Fibroblast of lung (primary cell): Measurements from ENCODE around the gene IDNK. TPM values are rescaled to one million over a fixed set of nuclear protein-coding genes. Genes with fewer than 3 reads are reported as not detected.
"Not testable (repeated sequence)": the region's sequence is repeated elsewhere in the genome, so short reads cannot be mapped to it uniquely, and the experiment has no call there.

ENCODE experiments used
- DNase-seq, 2 donors: peaks; one replicate each; pipeline versions ENCODE4 v3.0.0 to v3.0.0-alpha.2; 2010; ENCODE audit warnings: low read depth in 2 of 2
- H2AFZ ChIP-seq: 2 replicates; pipeline ENCODE4 v1.5.1; 2012; ENCODE audit warnings: low read length, control low read depth, inconsistent platforms
- H3K27ac ChIP-seq: 2 replicates; pipeline ENCODE4 v1.5.1; 2011; ENCODE audit warnings: low read length, control low read depth; ENCODE audit not compliant: insufficient read depth
- H3K27me3 ChIP-seq: 2 replicates; pipeline ENCODE4 v1.5.1; 2011; ENCODE audit warnings: mild to moderate bottlenecking, low read length; ENCODE audit not compliant: control insufficient read depth, insufficient read depth
- H3K36me3 ChIP-seq: 2 replicates; pipeline ENCODE4 v1.5.1; 2011; ENCODE audit warnings: low read length; ENCODE audit not compliant: control insufficient read depth, insufficient read depth
- H3K4me1 ChIP-seq: 2 replicates; pipeline ENCODE4 v1.5.1; 2011; ENCODE audit warnings: low read length; ENCODE audit not compliant: control insufficient read depth, insufficient read depth; ENCODE audit errors: extremely low read depth
- H3K4me2 ChIP-seq: 2 replicates; pipeline ENCODE4 v1.5.1; 2011; ENCODE audit warnings: low read length, control low read depth; ENCODE audit not compliant: insufficient read depth; ENCODE audit errors: extremely low read depth
- H3K4me3 ChIP-seq, 4 experiments: fragments of 200-600 bp in 1 of 4; sonication (generic) in 1 of 4; replicated peaks in 1 of 4; 2 replicates each; pipeline ENCODE4 v1.5.1; 2011 to 2016; ENCODE audit warnings: low read length in 4 of 4, low read depth in 3 of 4, mild to moderate bottlenecking in 3 of 4, control low read depth in 2 of 4, inconsistent platforms in 1 of 4, mixed read lengths in 1 of 4; ENCODE audit not compliant: insufficient read depth in 1 of 4; ENCODE audit errors: control extremely low read depth in 1 of 4
- H3K79me2 ChIP-seq: 2 replicates; pipeline ENCODE4 v1.5.1; 2012; ENCODE audit warnings: mild to moderate bottlenecking, low read length, inconsistent platforms; ENCODE audit not compliant: control insufficient read depth, insufficient read depth
- H3K9ac ChIP-seq: 2 replicates; pipeline ENCODE4 v1.5.1; 2011; ENCODE audit warnings: mild to moderate bottlenecking, low read length, control low read depth; ENCODE audit not compliant: insufficient read depth
- H3K9me3 ChIP-seq: 2 replicates; pipeline ENCODE4 v1.5.1; 2012; ENCODE audit warnings: low read depth, low read length; ENCODE audit not compliant: control insufficient read depth, insufficient read depth
- H4K20me1 ChIP-seq: 2 replicates; pipeline ENCODE4 v1.5.1; 2011; ENCODE audit warnings: low read length; ENCODE audit not compliant: control insufficient read depth, insufficient read depth; ENCODE audit errors: extremely low read depth
- EZH2 ChIP-seq: IDR thresholded peaks from 2 replicates; pipeline ENCODE4 v1.5.1; 2012; ENCODE audit warnings: low read length, control low read depth, mild to moderate bottlenecking; ENCODE audit errors: missing control alignments
- polyA plus RNA-seq, 2 donors: library from polyadenylated mRNA; depleted of rRNA in 1 of 2; stranded (reverse) in 1 of 2; unstranded in 1 of 2; fragments of >200 nt; gene quantifications; 2 replicates each; pipeline ENCODE4 v1.2.1, GENCODE V29; 2011 to 2012; ENCODE audit warnings: missing spikeins in 1 of 2
- total RNA-seq: library from RNA; depleted of rRNA; stranded (reverse); fragments of >200 nt; gene quantifications from 2 replicates; pipeline ENCODE4 v1.2.1, GENCODE V29; 2014
- TF ChIP-seq, protein P1 (sequence below), 2 donors: IDR thresholded peaks in 1 of 2; conservative IDR thresholded peaks in 1 of 2; 1 replicate in 1 of 2; 2 replicates in 1 of 2; pipeline ENCODE4 v1.5.1; 2011 to 2012; ENCODE audit warnings: low read length in 2 of 2, control low read depth in 1 of 2, inconsistent platforms in 1 of 2, low read depth in 1 of 2, mild to moderate bottlenecking in 1 of 2

The IDNK gene
- total and polyA plus RNA-seq, 2 donors (not counting 1 experiment from before 2014, with no cell fraction given), result 4.5 to 7.8 TPM

DNA sequence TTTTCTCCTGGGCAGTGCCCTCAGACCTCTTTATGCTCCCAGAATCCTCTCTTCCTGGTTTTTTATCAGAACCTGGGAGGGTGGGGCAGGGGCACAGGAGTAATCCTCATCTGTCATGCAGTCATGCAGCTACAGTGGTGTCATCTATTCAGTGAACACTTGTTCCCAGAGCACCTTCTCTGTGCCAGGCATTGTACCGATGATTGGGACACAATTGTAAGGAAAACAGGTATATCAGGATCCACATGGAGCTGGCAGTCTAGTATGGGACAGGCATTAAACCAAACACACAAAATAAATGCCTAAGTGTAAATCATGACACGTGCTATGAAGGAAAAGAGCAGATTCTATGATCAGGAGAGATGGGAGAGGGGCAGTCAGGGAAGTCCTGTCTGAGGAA is 21.5 kb upstream of the IDNK start:
- TF ChIP-seq, protein P1, sequence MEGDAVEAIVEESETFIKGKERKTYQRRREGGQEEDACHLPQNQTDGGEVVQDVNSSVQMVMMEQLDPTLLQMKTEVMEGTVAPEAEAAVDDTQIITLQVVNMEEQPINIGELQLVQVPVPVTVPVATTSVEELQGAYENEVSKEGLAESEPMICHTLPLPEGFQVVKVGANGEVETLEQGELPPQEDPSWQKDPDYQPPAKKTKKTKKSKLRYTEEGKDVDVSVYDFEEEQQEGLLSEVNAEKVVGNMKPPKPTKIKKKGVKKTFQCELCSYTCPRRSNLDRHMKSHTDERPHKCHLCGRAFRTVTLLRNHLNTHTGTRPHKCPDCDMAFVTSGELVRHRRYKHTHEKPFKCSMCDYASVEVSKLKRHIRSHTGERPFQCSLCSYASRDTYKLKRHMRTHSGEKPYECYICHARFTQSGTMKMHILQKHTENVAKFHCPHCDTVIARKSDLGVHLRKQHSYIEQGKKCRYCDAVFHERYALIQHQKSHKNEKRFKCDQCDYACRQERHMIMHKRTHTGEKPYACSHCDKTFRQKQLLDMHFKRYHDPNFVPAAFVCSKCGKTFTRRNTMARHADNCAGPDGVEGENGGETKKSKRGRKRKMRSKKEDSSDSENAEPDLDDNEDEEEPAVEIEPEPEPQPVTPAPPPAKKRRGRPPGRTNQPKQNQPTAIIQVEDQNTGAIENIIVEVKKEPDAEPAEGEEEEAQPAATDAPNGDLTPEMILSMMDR (conservative IDR thresholded peaks at IDR 0.05 in 1 of 2, IDR thresholded peaks at IDR 0.05 in 1 of 2; ENCODE audit: low read depth in 1 of 2, low read length in 2 of 2), result no peak
- TF ChIP-seq EZH2, result no peak
- H3K4me2 ChIP-seq, result no peak overlapping the region
- no peaks in the 10 kb centered on the region for H3K4me1 ChIP-seq

DNA sequence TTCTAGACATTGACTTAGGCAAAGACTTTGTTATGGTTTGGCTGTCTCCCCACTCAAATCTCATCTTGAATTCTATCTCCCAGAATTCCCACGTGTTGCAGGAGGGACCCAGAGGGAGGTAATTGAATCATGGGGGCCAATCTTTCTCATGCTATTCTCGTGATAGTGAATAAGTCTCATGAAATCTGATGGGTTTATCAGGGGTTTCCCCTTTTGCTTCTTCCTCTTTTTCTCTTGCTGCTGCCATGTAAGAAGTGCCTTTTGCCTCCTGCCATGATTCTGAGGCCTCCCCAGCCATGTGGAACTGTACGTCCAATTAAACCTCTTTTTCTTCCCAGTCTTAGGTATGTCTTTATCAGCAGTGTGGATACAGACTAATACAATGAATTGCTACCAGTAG is 15.3 kb upstream of the IDNK start:
- not testable (repeated sequence) for DNase-seq, H3K36me3 ChIP-seq, H3K4me2 ChIP-seq, H3K27me3 ChIP-seq, H3K9me3 ChIP-seq, H3K4me3 ChIP-seq, H4K20me1 ChIP-seq, H3K4me1 ChIP-seq, H3K79me2 ChIP-seq, H3K27ac ChIP-seq, H2AFZ ChIP-seq, H3K9ac ChIP-seq

More for the DNA sequence above, 21.5 kb upstream of the IDNK start:
- Histone ChIP-seq H2AFZ (no peak overlapping the region), H3K27ac (no peak overlapping the region), H3K27me3 (peaks cover 3% of the 10 kb centered on the region), H3K79me2 (no peaks in the 10 kb centered on the region), H3K36me3 (no peaks in the 10 kb centered on the region), H3K9ac (no peak overlapping the region), H3K9me3 (no peaks in the 10 kb centered on the region), H4K20me1 (no peaks in the 10 kb centered on the region), H3K4me3 (no peak overlapping the region)
- no peak for DNase-seq

DNA sequence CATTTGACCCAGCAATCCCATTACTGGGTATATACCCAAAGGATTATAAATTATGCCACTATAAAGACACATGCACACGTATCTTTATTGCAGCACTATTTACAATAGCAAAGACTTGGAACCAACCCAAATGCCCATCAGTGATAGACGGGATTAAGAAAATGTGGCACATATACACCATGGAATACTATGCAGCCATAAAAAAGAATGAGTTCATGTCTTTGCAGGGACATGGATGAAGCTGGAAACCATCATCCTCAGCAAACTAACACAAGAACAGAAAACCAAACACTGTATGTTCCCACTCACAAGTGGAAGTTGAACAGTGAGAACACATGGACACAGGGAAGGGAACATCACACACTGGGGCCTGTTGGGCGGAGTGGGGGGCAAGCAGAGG is 9.6 kb upstream of the IDNK start:
- not testable (repeated sequence) for H4K20me1 ChIP-seq, H3K4me2 ChIP-seq, H3K9ac ChIP-seq, H2AFZ ChIP-seq, H3K79me2 ChIP-seq, H3K27me3 ChIP-seq, H3K36me3 ChIP-seq, H3K27ac ChIP-seq, H3K4me3 ChIP-seq, DNase-seq, H3K9me3 ChIP-seq, H3K4me1 ChIP-seq

DNA sequence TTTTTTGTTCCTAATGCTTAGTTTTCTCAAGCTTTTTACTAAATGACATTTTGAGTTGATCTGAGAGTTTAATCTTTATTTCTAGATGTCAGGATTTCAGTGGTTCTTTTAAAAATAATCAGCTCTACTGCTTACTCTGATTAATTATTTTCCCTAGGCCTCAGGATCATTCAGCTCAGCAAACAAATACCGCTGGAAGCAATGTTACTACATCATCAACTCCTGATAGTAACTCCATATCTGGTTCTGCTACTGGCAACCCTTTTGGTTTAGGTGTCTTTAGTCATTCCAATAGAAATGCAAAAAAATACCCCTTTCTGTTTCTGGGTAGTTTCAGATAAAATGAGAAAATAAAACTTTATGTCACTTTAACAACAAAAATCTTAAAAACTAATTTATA is 5.6 kb upstream of the IDNK start:
- Histone ChIP-seq H3K9me3 (no peaks in the 10 kb centered on the region), H3K9ac (no peak overlapping the region), H4K20me1 (no peaks in the 10 kb centered on the region), H3K27me3 (no peaks in the 10 kb centered on the region), H3K79me2 (no peaks in the 10 kb centered on the region), H3K4me2 (no peak overlapping the region), H3K4me1 (peaks cover 3% of the 10 kb centered on the region), H3K36me3 (no peaks in the 10 kb centered on the region), H3K27ac (no peak overlapping the region), H2AFZ (no peak overlapping the region), H3K4me3 (no peak overlapping the region)
- TF ChIP-seq, protein P1 (conservative IDR thresholded peaks at IDR 0.05 in 1 of 2, IDR thresholded peaks at IDR 0.05 in 1 of 2; ENCODE audit: low read depth in 1 of 2, low read length in 2 of 2), result no peak
- TF ChIP-seq EZH2, result no peak
- DNase-seq, result no peak
